MCF 10A (cell line): ENCODE results near the gene MDC1. TPM values are rescaled to one million over a fixed set of nuclear protein-coding genes. Genes with fewer than 3 reads are reported as not detected.
"Not testable (repeated sequence)": the region's sequence is repeated elsewhere in the genome, so short reads cannot be mapped to it uniquely, and the experiment has no call there.

Source experiments
- BruUV-seq: library from RNA; stranded (reverse); fragments of 400-500 nt; replicated peaks from 2 replicates; lab custom pipeline; 2021; lab: Mats Ljungman, UMichigan
- CTCF ChIA-PET: fragments of 300-600 bp; sonication (Branson Sonifier 250); formaldehyde crosslinking; extraction: SDS; loops from one replicate; lab custom pipeline; 2021; ENCODE audit warnings: antibody characterized with exemption, inconsistent platforms; lab: Yijun Ruan, JAX
- POLR2A ChIA-PET: fragments of 300-600, 350-650 bp; sonication (Branson Sonifier 250); formaldehyde crosslinking; extraction: SDS; loops from one replicate; lab custom pipeline; 2020; ENCODE audit warnings: antibody characterized with exemption, inconsistent platforms; lab: Yijun Ruan, JAX
- DNase-seq: peaks from one replicate; pipeline ENCODE4 v3.0.0-alpha.2; 2018; ENCODE audit not compliant: unreplicated experiment
- H3K27ac Mint-ChIP-seq: one replicate; pipeline ENCODE4 v1.8.0; 2022; ENCODE audit warnings: mild to moderate bottlenecking, low read depth, mixed read lengths; ENCODE audit not compliant: unreplicated experiment
- H3K27me3 Mint-ChIP-seq: one replicate; pipeline ENCODE4 v1.8.0; 2022; ENCODE audit warnings: mixed read lengths; ENCODE audit not compliant: insufficient read depth, unreplicated experiment
- H3K36me3 Mint-ChIP-seq: one replicate; pipeline ENCODE4 v1.8.0; 2022; ENCODE audit warnings: mild to moderate bottlenecking, moderate library complexity, mixed read lengths; ENCODE audit not compliant: insufficient read depth, unreplicated experiment
- H3K4me1 Mint-ChIP-seq: one replicate; pipeline ENCODE4 v1.8.0; 2022; ENCODE audit warnings: mixed read lengths; ENCODE audit not compliant: insufficient read depth, unreplicated experiment
- H3K4me3 Mint-ChIP-seq: one replicate; pipeline ENCODE4 v1.8.0; 2022; ENCODE audit warnings: mild to moderate bottlenecking, moderate library complexity, mixed read lengths; ENCODE audit not compliant: unreplicated experiment
- H3K9me3 Mint-ChIP-seq: one replicate; pipeline ENCODE4 v1.8.0; 2022; ENCODE audit warnings: mixed read lengths; ENCODE audit not compliant: unreplicated experiment
- intact Hi-C: fragments of 100-400 bp; cut with micrococcal nuclease; formaldehyde crosslinking; loops from 2 replicates; pipeline ENCODE4 v1.14.1; 2022
- total RNA-seq: library from RNA; stranded (reverse); gene quantifications from 2 replicates; pipeline ENCODE4 v1.2.3, GENCODE V29; 2022
- TF ChIP-seq, protein P1 (sequence below): fragments of 200-600 bp; IDR thresholded peaks from one replicate; pipeline ENCODE4 v1.8.0; 2022; ENCODE audit warnings: antibody characterized with exemption, mild to moderate bottlenecking; ENCODE audit not compliant: unreplicated experiment

MDC1 gene
- total RNA-seq, 1 experiment from 2014 or later = 50.6 TPM

DNA sequence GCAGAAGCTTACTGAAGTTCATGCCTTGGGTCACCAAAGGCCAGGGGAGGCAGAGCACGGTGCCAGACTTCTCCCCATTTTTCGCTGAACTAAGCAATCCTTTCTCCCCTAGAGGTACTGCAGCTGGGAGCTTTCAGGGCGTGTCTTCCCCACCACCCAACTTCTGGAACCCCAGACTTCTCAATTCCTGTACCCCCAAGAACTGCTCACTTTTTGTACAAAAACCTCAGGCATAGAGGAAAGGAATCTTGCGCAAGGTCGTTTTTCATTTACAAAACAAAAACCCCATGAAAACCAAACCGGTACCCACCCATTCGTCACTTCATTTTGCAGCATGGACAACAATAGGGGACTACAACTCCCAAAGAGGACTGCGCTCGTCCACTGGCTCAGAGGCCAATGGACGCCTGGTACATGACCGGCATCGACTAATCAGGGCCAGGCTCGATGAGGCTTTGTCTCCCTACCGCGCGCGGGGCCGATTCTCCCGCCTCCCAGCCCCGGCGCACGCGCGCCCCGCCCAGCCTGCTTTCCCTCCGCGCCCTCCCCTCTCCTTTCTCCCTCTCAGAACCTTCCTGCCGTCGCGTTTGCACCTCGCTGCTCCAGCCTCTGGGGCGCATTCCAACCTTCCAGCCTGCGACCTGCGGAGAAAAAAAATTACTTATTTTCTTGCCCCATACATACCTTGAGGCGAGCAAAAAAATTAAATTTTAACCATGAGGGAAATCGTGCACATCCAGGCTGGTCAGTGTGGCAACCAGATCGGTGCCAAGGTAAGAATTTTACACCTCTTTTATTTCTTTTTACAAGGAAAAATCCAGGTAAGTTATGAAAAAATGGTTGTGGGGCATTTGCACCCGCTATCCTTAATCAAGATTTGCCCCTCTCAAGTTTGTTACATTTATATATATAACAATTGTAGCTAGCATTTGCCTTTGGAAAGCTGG, 3.0 kb upstream of the MDC1 start, which contains the start of gene TUBB:
TUBB (plus strand) TSS at position 562 of the 947 bp plus-strand sequence; CDS start at position 717, 155 bp downstream.
- POLR2A ChIA-PET = interaction anchor here (0.6 to 13.6 kb wide), 24 partner anchors 9 to 821 kb away, joined by 3 to 477 read pairs (median 5); partner anchors contain the start of genes ABCF1, C6orf136, DDR1 and DHX16
- TSS peak; percentile 62 for BruUV-seq

DNA sequence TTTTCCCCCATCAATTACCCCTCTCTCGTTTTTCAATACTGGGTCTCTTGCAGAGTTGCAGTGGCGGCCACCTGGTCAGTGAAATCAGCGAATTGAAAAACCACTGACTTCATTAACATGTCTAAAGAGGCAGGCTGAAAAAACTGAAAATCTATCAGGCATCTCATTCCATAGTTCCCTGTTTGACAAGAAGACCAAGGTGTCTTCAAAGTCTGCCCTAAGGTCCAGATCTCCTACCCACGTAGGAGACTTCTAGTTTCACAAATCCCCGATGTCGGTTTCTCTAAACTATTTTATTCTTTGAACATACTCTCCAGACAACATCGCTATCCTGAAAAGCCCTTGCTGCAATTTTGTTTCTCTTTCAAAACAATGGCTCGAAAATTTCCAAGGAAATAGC, 2.3 kb upstream of the MDC1 start:
- intact Hi-C loops = no loop called here
- Mint-ChIP-seq H3K36me3 (peaks cover 64% of the 10 kb centered on the region), H3K27me3 (no peaks in the 10 kb centered on the region), H3K27ac (peak overlapping the region; percentile 92), H3K4me1 (peaks cover 50% of the 10 kb centered on the region), H3K9me3 (no peaks in the 10 kb centered on the region), H3K4me3 (peak overlapping the region; percentile 86)
- no peak for DNase-seq
- BruUV-seq = no TSS peak
- TF ChIP-seq, protein P1, sequence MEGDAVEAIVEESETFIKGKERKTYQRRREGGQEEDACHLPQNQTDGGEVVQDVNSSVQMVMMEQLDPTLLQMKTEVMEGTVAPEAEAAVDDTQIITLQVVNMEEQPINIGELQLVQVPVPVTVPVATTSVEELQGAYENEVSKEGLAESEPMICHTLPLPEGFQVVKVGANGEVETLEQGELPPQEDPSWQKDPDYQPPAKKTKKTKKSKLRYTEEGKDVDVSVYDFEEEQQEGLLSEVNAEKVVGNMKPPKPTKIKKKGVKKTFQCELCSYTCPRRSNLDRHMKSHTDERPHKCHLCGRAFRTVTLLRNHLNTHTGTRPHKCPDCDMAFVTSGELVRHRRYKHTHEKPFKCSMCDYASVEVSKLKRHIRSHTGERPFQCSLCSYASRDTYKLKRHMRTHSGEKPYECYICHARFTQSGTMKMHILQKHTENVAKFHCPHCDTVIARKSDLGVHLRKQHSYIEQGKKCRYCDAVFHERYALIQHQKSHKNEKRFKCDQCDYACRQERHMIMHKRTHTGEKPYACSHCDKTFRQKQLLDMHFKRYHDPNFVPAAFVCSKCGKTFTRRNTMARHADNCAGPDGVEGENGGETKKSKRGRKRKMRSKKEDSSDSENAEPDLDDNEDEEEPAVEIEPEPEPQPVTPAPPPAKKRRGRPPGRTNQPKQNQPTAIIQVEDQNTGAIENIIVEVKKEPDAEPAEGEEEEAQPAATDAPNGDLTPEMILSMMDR = no peak
- ChIA-PET CTCF (interaction anchor here (0.7 to 20.7 kb wide), 5 partner anchors 28 to 102 kb away, joined by 3 to 537 read pairs (median 4); partner anchors contain the start of genes DHX16 and MRPS18B), POLR2A (interaction anchor here (0.7 to 13.6 kb wide), 20 partner anchors 9 to 822 kb away, joined by 3 to 477 read pairs (median 5); partner anchors contain the start of genes ABCF1, C6orf136, DDR1 and DHX16)

More for the DNA sequence above, 3.0 kb upstream of the MDC1 start, which contains the start of gene TUBB:
- intact Hi-C loops = loop anchor here (2.0 to 5.0 kb wide), 3 partner anchors 103 to 238 kb away; partner anchors contain the start of genes MRPS18B and PPP1R10
- no peaks in the 10 kb centered on the region for H3K27me3 Mint-ChIP-seq
- H3K4me3 Mint-ChIP-seq = peak within 1 kb of the TSS; percentile 86
- peaks cover 64% of the 10 kb centered on the region for H3K36me3 Mint-ChIP-seq
- peak; percentile 99 for DNase-seq
- H3K9me3 Mint-ChIP-seq = no peaks in the 10 kb centered on the region
- H3K4me1 Mint-ChIP-seq = peaks cover 55% of the 10 kb centered on the region
- H3K27ac Mint-ChIP-seq = peak within 1 kb of the TSS; percentile 92
- CTCF ChIA-PET = interaction anchor here (0.6 to 20.7 kb wide), 7 partner anchors 14 to 184 kb away, joined by 3 to 537 read pairs (median 14); partner anchors contain the start of genes DHX16 and NRM
- TF ChIP-seq, protein P1 = no peak

DNA sequence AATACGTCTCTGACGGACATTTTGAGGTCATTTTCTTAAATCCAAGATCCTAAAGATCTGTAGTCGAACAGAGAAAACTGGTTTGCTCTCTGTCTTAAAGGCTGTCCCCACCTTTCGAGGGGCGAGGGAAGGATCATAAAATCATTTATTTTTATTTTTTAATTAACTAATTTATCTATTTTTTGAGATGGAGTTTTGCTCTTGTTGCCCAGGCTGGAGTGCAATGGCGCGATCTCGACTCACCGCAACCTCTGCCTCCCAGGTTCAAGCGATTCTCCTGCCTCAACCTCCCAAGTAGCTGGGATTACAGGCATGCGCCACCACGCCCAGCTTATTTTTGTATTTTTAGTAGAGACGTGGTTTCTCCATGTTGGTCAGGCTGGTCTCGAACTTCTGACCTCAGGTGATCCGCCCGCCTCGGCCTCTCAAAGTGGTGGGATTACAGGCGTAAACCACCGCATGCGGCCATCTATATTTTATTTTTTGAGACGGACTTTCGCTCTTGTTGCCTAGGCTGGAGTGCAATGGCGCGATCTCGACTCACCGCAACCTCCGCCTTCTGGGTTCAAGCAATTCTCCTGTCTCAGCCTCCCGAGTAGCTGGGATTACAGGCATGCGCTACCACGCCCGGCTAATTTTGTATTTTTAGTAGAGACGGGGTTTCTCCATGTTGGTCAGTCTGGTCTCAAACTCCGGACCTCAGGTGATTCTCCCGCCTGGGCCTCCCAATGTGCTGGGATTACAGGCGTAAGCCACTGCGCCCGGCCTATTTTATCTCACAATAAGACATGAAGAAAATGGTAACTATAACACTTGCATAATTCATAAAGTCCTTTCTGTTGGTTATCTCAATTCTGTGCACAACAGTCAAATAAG, 1.0 kb upstream of the MDC1 start:
- BruUV-seq = TSS peak; percentile 46
- H3K27ac Mint-ChIP-seq = peak overlapping the region; percentile 94
- intact Hi-C loops = loop anchor here (1.0 kb wide), 1 partner anchor 32 kb away; the partner anchor contains the start of gene PPP1R18
- H3K4me1 Mint-ChIP-seq = peaks cover 38% of the 10 kb centered on the region
- H3K27me3 Mint-ChIP-seq, DNase-seq, H3K9me3 Mint-ChIP-seq: not testable (repeated sequence)
- CTCF ChIA-PET = interaction anchor here (0.6 to 20.7 kb wide), 9 partner anchors 11 to 362 kb away, joined by 3 to 537 read pairs (median 3); partner anchors contain the start of gene DHX16
- peak overlapping the region; percentile 88 for H3K4me3 Mint-ChIP-seq
- H3K36me3 Mint-ChIP-seq = peaks cover 58% of the 10 kb centered on the region
- POLR2A ChIA-PET = interaction anchor here (0.8 to 13.6 kb wide), 20 partner anchors 10 to 166 kb away, joined by 3 to 477 read pairs (median 8); partner anchors contain the start of genes ABCF1, DDR1, DHX16 and MRPS18B

DNA sequence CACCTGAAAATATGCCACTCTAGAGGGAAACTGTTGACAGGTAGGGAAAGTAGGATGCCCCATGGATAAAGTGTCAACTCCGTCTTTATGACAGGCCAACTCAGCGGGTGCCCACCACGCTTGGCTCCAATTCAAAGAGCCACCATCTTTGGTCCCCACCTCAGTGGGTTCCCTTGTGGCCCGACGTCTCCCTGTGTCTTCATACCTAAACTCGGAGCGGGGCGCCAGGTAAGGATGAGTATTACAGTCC, 277 bp downstream of the MDC1 start:
- Mint-ChIP-seq H3K27ac (peak overlapping the region; percentile 94), H3K9me3 (no peaks in the 10 kb centered on the region), H3K36me3 (peaks cover 56% of the 10 kb centered on the region), H3K27me3 (no peaks in the 10 kb centered on the region), H3K4me3 (peak overlapping the region; percentile 88), H3K4me1 (peaks cover 37% of the 10 kb centered on the region)
- intact Hi-C loops = loop anchor here (1.0 kb wide), 1 partner anchor 31 kb away; the partner anchor contains the start of gene PPP1R18
- TF ChIP-seq, protein P1 = no peak
- TSS peak; percentile 57 for BruUV-seq
- POLR2A ChIA-PET = interaction anchor here (0.6 to 13.6 kb wide), 19 partner anchors 9 to 167 kb away, joined by 3 to 477 read pairs (median 8); partner anchors contain the start of genes DDR1, DHX16, IER3 and MRPS18B
- CTCF ChIA-PET = interaction anchor here (0.7 to 20.7 kb wide), 4 partner anchors 10 to 105 kb away, joined by 3 to 537 read pairs (median 4); partner anchors contain the start of gene DHX16
- DNase-seq = no peak
